KMS-11 (cell line): ENCODE data around the gene CHST11.

ENCODE experiments used
- H2AFZ ChIP-seq: fragments of 200-600 bp; sonication (generic); 2 replicates; pipeline ENCODE4 v1.6.1; 2016; ENCODE audit warnings: antibody characterized with exemption, mixed run types, low read depth
- H3K27ac ChIP-seq: fragments of 200-600 bp; sonication (generic); 2 replicates; pipeline ENCODE4 v1.6.1; 2016; ENCODE audit warnings: mild to moderate bottlenecking, mixed run types
- H3K27me3 ChIP-seq: fragments of 200-600 bp; sonication (generic); 2 replicates; pipeline ENCODE4 v1.6.1; 2017; ENCODE audit warnings: mild to moderate bottlenecking, low read depth, mixed run types, moderate library complexity; ENCODE audit not compliant: insufficient read depth
- H3K36me3 ChIP-seq: fragments of 200-600 bp; sonication (generic); 2 replicates; pipeline ENCODE4 v1.6.1; 2017; ENCODE audit warnings: mild to moderate bottlenecking, mixed run types; ENCODE audit not compliant: insufficient read depth
- H3K4me1 ChIP-seq: fragments of 200-600 bp; sonication (generic); 2 replicates; pipeline ENCODE4 v1.6.1; 2016; ENCODE audit warnings: mild to moderate bottlenecking, low read depth, mixed run types; ENCODE audit not compliant: poor library complexity, severe bottlenecking
- H3K4me2 ChIP-seq: fragments of 200-600 bp; sonication (generic); 2 replicates; pipeline ENCODE4 v1.7.0; 2016; ENCODE audit warnings: mild to moderate bottlenecking, mixed run types
- H3K4me3 ChIP-seq: fragments of 200-600 bp; sonication (generic); IDR thresholded peaks from 2 replicates; pipeline ENCODE4 v1.6.1; 2017; ENCODE audit warnings: low read depth, low read length, mixed read lengths; ENCODE audit not compliant: insufficient read depth
- H3K79me2 ChIP-seq: fragments of 200-600 bp; sonication (generic); 2 replicates; pipeline ENCODE4 v1.6.1; 2016; ENCODE audit warnings: low read depth, mixed run types; ENCODE audit not compliant: insufficient read depth
- H3K9ac ChIP-seq: fragments of 200-600 bp; sonication (generic); 2 replicates; pipeline ENCODE4 v1.6.1; 2016; ENCODE audit warnings: mild to moderate bottlenecking, mixed run types
- H4K20me1 ChIP-seq: fragments of 200-600 bp; sonication (generic); 2 replicates; pipeline ENCODE4 v1.6.1; 2016; ENCODE audit warnings: mild to moderate bottlenecking, mixed run types; ENCODE audit not compliant: insufficient read depth
- TF ChIP-seq, protein P1 (sequence below): fragments of 200-600 bp; sonication (generic); conservative IDR thresholded peaks from 2 replicates; pipeline ENCODE4 v1.6.1; 2017; ENCODE audit warnings: low read depth, mild to moderate bottlenecking, antibody characterized with exemption, low read length, moderate library complexity, mixed read lengths

CHST11 gene

GRCh38 chr12:104756901-104757300, 300.2 kb downstream of the CHST11 start:
- no peak overlapping the region for H3K4me2 ChIP-seq
- no peaks in the 10 kb centered on the region for H3K4me1 ChIP-seq
- H3K27me3 ChIP-seq: no peaks in the 10 kb centered on the region
- H3K27ac ChIP-seq: no peak overlapping the region
- H3K79me2 ChIP-seq: no peaks in the 10 kb centered on the region
- no peaks in the 10 kb centered on the region for H4K20me1 ChIP-seq
- no peak overlapping the region for H2AFZ ChIP-seq
- no peak overlapping the region for H3K4me3 ChIP-seq
- no peak overlapping the region for H3K9ac ChIP-seq
- H3K36me3 ChIP-seq: no peaks in the 10 kb centered on the region
- TF ChIP-seq, protein P1, sequence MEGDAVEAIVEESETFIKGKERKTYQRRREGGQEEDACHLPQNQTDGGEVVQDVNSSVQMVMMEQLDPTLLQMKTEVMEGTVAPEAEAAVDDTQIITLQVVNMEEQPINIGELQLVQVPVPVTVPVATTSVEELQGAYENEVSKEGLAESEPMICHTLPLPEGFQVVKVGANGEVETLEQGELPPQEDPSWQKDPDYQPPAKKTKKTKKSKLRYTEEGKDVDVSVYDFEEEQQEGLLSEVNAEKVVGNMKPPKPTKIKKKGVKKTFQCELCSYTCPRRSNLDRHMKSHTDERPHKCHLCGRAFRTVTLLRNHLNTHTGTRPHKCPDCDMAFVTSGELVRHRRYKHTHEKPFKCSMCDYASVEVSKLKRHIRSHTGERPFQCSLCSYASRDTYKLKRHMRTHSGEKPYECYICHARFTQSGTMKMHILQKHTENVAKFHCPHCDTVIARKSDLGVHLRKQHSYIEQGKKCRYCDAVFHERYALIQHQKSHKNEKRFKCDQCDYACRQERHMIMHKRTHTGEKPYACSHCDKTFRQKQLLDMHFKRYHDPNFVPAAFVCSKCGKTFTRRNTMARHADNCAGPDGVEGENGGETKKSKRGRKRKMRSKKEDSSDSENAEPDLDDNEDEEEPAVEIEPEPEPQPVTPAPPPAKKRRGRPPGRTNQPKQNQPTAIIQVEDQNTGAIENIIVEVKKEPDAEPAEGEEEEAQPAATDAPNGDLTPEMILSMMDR: no peak

DNA sequence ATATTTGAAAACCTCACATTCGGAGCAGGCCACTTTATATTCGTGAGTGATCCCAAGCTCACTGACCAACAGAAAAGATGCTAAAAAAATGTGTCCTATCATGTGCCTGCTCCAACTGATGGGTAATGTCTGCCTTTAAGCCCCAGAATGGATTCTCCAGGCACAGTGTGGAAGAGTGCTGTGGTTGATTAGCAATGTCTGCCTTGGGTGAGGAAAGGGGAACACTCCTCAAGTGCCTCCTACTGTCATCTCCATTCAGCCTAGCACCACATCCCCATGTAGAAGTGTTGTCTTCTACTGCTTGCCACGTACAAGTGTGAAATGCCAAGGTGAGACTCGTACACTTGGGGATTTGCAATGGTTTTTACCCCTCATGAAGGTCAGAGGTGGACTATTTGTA, 302.0 kb downstream of the CHST11 start:
- TF ChIP-seq, protein P1: no peak
- H3K27ac ChIP-seq: no peak overlapping the region
- H3K79me2 ChIP-seq: no peaks in the 10 kb centered on the region
- H3K4me3 ChIP-seq: no peak overlapping the region
- H4K20me1 ChIP-seq: no peaks in the 10 kb centered on the region
- no peaks in the 10 kb centered on the region for H3K4me1 ChIP-seq
- H3K27me3 ChIP-seq: no peaks in the 10 kb centered on the region
- no peaks in the 10 kb centered on the region for H3K36me3 ChIP-seq
- no peak overlapping the region for H3K9ac ChIP-seq
- no peak overlapping the region for H3K4me2 ChIP-seq
- no peak overlapping the region for H2AFZ ChIP-seq

DNA sequence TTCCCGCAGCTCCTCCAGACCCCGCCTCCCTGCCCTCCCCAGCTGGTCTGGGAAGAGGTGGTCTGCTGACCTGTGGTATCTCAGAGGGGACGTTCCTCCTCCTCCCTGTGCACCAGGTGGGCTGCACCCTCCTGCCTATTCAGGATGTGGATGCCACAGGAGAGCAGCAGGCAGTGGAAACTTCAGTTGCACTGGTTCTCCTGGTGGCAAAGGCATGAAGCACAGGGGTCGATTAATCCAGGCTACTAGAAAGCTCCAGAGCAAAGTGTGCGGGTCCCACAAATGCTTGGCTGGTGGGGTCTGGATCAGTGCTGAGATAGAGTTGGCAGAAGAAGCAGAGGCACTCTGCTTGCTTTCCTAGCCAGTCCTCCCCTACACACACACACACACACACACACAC, 304.3 kb downstream of the CHST11 start:
- Histone ChIP-seq H3K9ac (no peak overlapping the region), H3K27me3 (no peaks in the 10 kb centered on the region), H3K4me2 (no peak overlapping the region), H3K36me3 (no peaks in the 10 kb centered on the region), H3K27ac (no peak overlapping the region), H3K4me1 (no peaks in the 10 kb centered on the region), H4K20me1 (no peaks in the 10 kb centered on the region), H3K4me3 (no peak overlapping the region), H2AFZ (no peak overlapping the region), H3K79me2 (no peaks in the 10 kb centered on the region)
- TF ChIP-seq, protein P1: no peak

DNA sequence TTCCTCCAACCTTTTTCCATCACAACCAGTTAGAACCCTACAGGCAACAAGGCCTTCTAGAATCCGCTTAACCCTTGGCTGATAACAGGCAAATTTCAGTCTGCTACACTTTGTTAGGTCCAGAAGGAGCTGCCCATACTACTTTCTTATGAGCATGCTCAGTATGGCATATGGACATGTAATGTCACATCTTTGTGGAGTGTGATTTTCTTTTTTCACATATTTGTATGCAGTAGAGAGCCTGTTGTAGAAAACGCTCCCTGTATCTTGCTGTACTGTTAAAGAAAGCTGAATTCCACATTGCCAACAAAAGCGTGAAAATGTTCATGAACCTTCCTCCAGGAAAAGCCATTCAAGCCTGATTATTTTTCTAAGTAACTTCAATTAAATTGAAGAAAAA, 304.9 kb downstream of the CHST11 start:
- Histone ChIP-seq H3K27me3 (no peaks in the 10 kb centered on the region), H3K9ac (no peak overlapping the region), H3K27ac (no peak overlapping the region), H4K20me1 (no peaks in the 10 kb centered on the region), H3K4me2 (no peak overlapping the region), H3K36me3 (no peaks in the 10 kb centered on the region), H3K79me2 (no peaks in the 10 kb centered on the region), H3K4me3 (no peak overlapping the region), H2AFZ (no peak overlapping the region), H3K4me1 (no peaks in the 10 kb centered on the region)
- TF ChIP-seq, protein P1: no peak
